HG03097 (cell line): ENCODE results near the gene TMPRSS2.

Experiments used
- ATAC-seq: cut with Tn5 transposase; IDR thresholded peaks from one replicate; pipeline ENCODE4 v1.9.1; 2021; ENCODE audit not compliant: unreplicated experiment, low FRiP score

The TMPRSS2 gene

DNA sequence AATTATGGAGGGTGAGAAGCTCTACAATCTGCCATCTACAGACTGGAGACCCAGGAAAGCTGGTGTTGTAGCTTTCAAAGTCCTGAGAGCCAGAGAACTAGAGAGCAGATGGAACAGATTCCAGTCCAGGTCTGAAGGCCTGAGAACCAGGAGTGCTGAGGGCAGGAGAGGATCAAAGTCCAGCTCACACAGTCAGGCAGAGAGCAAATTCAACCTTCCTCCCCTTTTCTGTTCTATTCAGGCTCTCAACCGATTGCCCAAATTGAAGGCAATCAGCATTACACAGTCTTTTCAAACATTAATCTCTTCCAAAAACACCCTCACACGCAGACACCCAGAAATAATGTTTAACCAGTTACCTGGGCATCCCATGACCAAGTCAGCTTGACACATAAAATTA, 2.5 kb upstream of the TMPRSS2 start:
- no peak for ATAC-seq

- no peak for ATAC-seq
Observed at GRCh38 chr21:41509733-41510132, 1.8 kb upstream of the TMPRSS2 start.

- no peak for ATAC-seq
Observed at GRCh38 chr21:41509145-41509496, 1.2 kb upstream of the TMPRSS2 start.

DNA sequence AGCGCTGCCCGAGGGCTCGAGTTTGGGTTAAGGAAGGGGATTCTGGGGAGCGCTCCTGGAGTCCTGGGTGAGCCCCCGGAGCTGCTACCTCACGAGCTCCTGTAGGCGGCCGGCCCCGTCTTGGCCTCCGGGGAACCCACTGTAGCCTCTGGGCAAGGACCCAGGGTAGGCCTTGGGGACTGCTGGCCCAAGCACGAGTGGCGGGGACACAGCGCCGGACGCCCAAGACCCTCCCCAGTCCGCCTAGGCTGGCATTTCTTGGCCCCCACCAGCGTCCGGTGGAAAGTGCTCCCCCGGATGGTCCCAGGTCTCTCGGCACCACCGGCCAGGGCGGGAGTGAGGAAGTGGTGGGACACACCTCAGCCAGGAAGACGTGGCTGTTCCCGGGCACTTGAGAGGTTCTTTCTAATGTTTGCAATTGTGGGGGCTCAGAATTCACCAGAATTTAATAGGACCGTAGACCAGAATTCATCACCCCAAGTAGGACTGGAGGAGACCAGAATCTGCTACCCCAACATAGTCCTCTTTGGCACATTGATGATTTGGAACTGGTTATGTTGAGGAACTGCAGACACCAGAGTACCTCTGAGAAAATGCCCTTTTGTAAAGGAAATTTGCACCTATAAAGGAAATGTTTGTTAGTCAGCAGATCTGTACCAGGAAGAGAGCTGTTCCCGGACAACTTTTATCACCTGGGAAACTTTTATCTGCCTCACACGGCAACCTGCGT, 622 bp upstream of the TMPRSS2 start:
- no peak for ATAC-seq

DNA sequence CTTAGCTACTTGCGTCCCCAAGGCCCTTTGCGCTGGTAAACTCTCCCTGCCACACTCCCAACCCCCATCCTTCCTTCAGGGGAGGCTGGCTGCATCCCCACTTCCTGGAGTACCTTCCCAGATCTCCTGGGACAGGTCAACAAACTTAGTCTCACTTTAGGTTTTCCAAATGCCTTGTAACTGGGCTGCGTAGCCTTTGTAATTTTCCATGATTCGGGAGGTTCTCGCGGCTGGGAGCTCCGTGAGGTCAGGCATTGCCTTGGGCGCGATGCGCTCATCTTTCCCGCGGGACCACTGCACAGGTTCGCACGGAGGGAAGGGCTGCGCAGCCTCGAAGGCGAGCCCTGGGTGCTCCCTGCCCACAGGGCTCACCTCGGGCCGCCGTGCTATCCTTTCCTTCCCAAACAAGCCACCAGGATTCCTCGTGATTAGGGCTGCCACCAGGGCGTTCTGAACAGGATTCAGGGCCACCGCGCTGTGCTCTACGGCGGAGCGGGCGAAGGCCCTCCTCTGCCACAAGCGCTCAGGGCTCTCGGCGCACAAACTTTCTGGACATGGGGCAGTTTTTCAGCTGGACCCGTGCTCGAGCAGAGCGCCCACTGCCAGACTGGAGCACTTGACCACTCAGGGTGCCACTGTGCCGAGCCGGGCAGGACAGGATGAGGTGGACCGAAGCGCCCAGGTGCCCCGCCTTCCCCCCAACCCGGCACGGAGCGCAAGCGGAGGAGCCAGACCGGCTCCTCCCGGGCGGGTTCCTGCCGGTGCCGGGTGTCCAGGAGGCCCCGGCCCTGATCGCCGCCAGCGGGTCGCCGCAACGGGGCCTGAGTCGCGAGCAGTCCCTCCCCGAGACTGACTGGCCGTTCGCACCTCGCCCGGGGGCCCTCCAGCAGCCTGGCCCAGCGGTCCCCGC, 1.1 kb downstream of the TMPRSS2 start:
- no peak for ATAC-seq

GRCh38 chr21:41506005-41506594, 1.9 kb downstream of the TMPRSS2 start:
- ATAC-seq, result no peak

- ATAC-seq, result no peak
Observed at GRCh38 chr21:41504030-41504429, 3.9 kb downstream of the TMPRSS2 start.

- ATAC-seq, result no peak
Observed at GRCh38 chr21:41503331-41503730, 4.6 kb downstream of the TMPRSS2 start.

GRCh38 chr21:41501919-41502318, 6.0 kb downstream of the TMPRSS2 start:
- ATAC-seq, result no peak

DNA sequence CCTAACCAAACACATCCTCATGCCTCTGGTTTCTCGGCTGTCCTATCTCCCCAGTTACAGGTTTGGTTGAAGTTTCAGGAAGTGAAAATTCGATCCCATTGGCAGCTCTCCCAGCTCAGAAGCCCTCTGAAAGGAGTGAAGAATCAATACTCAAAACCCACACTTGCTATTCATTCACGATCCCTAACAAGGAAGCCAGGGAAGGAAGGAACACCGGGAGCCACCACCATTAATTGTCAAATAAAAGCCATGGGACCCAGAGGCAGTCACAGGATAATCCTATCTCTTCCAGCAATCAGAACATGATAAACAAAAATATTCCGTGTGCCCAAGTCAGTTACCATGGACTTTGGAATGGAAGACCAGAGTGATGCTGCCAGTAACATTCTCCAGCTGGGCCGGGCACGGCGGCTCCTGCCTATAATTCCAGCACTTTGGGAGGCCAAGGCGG, 7.0 kb downstream of the TMPRSS2 start:
- ATAC-seq, result no peak

DNA sequence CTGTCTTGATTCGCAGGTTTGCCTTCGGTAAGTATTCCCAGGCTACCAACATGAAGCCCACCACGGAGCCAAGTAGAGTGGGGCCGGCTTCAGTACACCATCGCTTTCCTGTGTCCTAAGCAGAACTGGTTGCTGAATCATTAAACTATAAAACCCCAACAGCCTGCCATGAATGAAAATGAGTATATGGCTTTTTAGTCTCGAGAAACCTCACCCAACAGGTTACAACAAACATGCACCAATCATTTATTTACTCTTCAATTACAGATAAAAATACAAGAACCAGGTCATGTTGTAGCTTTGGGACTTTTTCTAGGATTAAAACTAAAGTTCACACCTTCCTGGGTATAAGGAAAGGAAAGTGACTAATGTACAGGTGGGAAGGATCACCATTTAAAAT, 7.6 kb downstream of the TMPRSS2 start:
- ATAC-seq, result no peak

GRCh38 chr21:41499920-41500319, 8.0 kb downstream of the TMPRSS2 start:
- no peak for ATAC-seq

DNA sequence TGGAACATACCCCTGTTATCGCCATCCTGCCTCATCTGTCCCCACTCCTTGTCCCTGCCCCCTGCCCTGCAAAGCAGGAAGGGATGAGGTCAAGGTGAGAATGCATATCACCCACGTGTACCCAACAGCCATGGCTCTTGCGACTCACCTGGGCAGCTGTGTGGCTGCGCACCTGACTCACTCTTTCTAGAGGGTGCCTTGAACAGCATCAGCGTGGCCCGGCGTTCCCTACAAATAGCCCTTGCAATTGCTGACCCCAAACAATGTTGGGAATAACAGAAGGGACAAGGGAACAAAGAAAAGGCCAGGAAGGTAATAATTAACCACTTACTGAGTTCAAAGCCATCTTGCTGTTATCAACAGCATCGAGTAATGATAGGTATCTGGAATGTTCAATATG, 10.2 kb downstream of the TMPRSS2 start:
- ATAC-seq, result no peak

DNA sequence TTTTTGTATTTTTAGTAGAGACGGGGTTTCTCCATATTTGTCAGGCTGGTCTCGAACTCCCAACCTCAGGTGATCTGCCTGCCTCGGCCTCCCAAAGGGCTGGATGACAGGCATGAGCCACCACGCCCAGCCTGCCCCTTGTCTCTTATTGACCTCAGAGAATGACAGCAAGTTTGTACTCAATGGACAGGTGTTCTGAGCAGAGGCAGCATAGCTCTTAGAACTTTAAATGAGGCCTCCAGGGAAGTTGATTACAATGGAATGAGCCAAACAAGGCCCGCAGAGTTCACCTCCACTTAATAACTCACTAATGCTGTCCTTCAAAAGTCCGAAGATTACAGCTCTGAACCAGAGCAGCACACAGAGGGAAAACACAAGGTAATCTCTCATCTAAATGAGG, 10.9 kb downstream of the TMPRSS2 start:
- no peak for ATAC-seq

DNA sequence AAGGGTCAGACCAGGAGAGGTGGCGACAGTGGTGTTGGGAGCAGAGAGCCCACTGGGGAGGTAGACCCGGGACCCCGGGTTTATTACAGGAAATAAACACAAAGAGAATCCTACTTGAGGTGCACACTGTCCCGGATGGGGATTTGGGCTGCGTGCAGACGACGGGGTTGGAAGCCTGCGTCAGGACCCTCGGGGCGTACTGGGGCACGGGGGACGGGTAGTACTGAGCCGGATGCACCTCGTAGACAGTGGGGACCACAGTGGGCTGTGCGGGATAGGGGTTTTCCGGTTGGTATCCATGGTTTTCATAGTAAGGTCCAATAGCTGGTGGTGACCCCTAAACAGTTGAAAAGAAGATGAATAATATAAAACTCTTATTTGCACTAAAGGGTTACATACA, 13.7 kb downstream of the TMPRSS2 start:
- ATAC-seq, result no peak

GRCh38 chr21:41491412-41491811, 16.5 kb downstream of the TMPRSS2 start:
- ATAC-seq, result no peak

DNA sequence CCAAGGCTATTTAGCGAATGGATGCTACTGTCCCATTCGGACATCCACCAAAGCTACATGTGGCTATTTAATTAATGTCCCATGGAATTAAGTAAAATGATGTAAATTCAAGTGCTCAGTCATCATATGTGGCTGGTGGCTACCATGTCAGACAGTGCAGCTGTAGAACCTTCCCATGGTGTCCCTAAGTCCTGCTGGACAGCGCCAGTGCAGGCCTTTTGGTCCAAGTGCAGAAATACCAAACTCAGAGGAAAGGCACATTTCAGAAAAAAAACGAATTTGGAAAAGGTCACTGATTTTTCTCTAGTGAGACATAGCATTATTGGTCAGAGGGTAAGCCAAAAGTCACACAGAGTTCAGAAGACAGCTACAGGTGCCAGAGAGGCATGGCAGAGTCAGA, 17.6 kb downstream of the TMPRSS2 start:
- ATAC-seq, result no peak

GRCh38 chr21:41489329-41489728, 18.6 kb downstream of the TMPRSS2 start:
- no peak for ATAC-seq

DNA sequence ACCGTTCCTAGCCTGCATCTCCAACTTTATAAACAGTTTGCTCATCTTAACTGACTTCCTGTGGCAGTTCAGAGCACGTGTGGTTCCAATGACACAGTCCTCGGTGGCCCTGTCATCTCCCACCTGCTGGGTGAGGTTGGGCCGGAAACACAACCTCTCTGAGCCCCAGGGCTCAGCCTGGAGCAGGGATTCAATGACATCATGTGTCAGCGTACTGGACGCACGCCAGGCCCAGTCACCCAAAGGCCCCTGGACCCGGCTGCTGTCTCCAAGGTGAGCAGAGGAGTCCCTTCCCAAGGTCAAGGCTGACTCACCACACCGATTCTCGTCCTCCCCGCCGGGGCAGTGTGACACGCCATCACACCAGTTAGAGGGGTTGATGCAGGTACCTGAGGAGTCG, 19.9 kb downstream of the TMPRSS2 start:
- ATAC-seq, result no peak

DNA sequence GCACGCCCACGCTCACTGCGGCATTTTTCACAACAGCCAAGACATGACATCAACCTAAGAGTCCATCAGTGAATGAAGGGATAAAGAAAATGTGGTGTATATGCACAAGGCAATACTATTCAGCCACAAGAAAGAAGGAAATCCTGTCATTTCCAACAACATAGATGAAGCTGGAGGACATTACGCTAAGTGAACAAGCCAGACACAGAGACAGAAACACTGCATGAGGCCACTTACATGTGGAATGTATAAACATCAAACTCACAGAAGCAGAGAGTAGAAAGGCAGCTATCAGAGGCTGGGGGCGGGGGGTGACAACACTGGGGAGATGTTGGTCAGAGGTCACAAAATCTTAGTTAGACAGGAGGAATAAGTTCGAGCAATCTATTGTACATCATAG, 20.9 kb downstream of the TMPRSS2 start:
- ATAC-seq, result no peak

- ATAC-seq, result no peak
Observed at GRCh38 chr21:41483973-41484372, 24.0 kb downstream of the TMPRSS2 start.

DNA sequence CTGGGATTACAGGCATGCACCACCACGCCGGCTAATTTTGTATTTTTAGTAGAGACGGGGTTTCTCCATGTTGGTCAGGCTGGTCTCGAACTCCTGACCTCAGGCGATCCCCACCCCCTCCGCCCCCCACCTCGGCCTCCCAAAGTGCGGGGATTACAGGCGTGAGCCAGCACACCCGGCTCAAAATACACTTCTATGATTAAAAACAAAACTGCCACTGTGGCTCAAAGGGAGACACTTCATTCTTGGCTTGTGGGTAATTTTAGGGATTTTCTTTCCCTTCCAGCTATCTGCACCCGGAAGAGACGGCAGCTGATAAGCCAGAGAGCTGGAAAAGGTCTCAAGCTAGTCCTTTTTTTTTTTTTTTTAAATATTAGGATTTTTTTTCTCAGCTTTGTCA, 24.5 kb downstream of the TMPRSS2 start:
- ATAC-seq, result no peak
